Posterior cingulate gyrus (tissue), 11 donors: ENCODE measurements around the gene SEPTIN8.
A peak's percentile ranks its signal among the peaks of the same experiment; 100 is the strongest.
"Not testable (repeated sequence)": the region's sequence is repeated elsewhere in the genome, so short reads cannot be mapped to it uniquely, and the experiment has no call there.

Source experiments
- DNase-seq, 10 donors: peaks; one replicate each; pipeline versions ENCODE4 v3.0.0 to v3.0.0-alpha.2; 2020 to 2021; ENCODE audit warnings: mixed read lengths in 3 of 10
- intact Hi-C: fragments of 100-400 bp; cut with DNase I; formaldehyde crosslinking; loops from one replicate; pipeline ENCODE4 v1.15.1; 2023

Gene SEPTIN8

GRCh38 chr5:132813599-132814502 lies 36.8 kb upstream of the SEPTIN8 start:
- intact Hi-C loops, result loop anchor here (5.0 kb wide), 1 partner anchor 37 kb away; the partner anchor contains the start of gene SEPTIN8

DNA sequence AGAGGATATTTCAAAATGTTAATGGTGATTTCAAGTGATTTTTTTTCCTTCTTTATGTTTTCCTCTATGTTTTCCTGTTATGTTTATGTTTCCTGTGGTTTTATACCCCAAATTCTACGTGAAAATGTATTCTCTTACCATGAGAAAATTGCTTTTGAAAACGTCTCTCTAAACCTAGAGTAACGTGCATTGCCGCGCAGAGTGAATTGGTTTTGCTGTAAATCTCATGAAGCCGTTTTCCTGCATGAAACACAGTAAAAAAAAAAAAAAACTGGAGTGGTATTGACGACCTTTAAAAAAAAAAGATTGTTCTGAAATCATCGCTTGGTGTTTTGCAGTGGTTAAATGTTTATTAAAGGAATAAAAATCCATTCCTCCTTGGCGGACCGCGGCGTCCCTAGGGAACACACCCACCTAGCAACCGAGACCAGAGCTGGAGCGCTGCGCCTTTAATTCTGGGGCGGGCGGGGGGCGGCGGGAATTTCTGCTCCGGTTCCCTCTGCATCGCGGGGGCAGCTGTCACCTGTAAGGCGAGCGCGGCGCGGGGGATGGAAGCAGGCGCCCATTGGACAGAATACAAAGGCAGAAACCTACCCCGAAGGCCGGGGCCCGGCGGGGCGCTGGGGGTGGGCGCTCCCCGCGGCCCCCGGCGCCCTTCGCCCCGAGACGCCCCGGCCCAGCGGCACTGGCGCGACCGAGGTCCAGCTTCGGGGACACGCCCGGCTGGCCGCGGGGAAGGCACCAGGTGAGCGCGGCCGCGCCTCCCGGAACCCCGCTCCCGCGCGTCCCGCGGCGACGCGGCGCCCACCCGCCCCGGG lies 36.0 kb upstream of the SEPTIN8 start, which contains the start of gene SOWAHA:
TSS of gene SOWAHA (plus strand) at position 522 of the 818 bp plus-strand sequence. CDS start 320 bp downstream, outside the sequence.
- DNase-seq, result peak in 9 of 10 donors; percentile 68 to 93 (median 80)
- intact Hi-C loops, result loop anchor here (5.0 kb wide), 1 partner anchor 36 kb away; the partner anchor contains the start of gene SEPTIN8

More at GRCh38 chr5:132813599-132814502, 36.8 kb upstream of the SEPTIN8 start:
- peak in 7 of 10 donors; percentile 48 to 95 (median 81) for DNase-seq

DNA sequence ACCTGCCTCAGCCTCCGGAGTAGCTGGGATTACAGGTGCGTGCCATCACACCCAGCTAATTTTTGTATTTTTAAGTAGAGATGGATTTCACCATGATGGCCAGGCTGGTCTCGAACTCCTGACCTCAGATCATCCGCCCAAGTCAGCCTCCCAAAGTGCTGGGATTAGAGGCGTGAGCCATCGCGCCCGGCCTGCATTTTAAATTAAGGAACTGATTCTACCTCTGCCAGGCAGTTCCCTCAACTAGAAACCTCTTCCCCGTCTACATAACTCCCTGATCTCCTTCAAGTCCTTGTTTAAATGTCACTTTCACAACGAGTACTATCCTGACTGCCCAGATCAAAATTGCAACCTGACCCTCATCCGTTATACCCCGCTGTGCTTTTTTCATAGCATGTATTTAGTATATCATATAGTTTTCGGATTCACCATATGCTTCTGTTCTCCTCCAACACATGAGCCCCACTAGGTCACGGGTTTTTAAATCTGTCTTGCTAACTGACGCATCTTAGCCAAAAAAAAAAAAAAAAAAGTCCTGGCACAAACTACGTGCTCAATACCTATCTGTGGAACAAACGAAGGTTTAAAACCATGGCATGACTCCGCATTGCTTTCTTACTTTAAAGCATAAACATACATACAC lies 35.2 kb upstream of the SEPTIN8 start:
- DNase-seq, result peak in 1 of 10 donors; percentile 64
- intact Hi-C loops, result loop anchor here (5.0 kb wide), 1 partner anchor 35 kb away; the partner anchor contains the start of gene SEPTIN8

DNA sequence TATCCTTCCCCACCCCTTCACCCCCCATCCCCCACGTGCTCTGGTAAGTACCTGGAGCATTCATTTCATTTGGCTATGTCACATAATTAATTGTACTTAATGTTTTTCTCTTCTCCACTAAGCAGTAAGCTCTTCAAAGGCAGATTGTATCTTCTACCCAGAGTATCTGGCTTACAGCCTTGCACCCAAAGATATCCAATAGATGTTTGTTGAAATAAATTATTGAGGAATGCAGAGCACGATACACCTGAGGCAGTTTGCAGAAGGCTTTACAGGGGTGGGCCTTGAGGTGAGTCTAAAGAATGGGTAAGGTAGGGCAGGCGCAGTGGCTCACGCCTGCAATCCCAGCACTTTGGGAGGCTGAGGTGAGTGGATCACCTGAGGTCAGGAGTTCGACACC lies 33.6 kb upstream of the SEPTIN8 start:
- no peak for DNase-seq

GRCh38 chr5:132808866-132809265 lies 31.8 kb upstream of the SEPTIN8 start:
- intact Hi-C loops, result no loop called here

More for the DNA sequence above, 33.6 kb upstream of the SEPTIN8 start:
- intact Hi-C loops, result loop anchor here (5.0 kb wide), 1 partner anchor 33 kb away; the partner anchor contains the start of gene SEPTIN8

DNA sequence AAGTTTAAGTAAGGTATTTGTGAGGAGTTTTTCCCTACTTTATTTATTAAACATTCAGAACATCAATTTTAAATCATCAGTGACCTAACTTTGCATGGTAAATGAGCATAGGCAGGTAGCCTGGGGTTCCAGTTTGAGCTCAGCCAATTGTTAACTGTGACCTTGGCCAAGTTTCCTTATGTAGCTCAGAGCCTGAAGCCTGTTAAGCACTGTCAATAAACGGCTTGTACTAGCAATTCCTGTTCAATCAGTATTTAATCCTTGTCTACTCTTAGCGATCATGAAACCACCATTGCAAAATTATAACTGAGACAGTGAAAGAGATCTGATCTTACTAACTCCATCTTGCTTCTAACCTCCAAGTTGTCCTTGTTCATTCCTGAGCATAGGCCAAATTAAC lies 31.4 kb upstream of the SEPTIN8 start:
- no peak for DNase-seq
- intact Hi-C loops, result no loop called here

More at GRCh38 chr5:132808866-132809265, 31.8 kb upstream of the SEPTIN8 start:
- no peak for DNase-seq

DNA sequence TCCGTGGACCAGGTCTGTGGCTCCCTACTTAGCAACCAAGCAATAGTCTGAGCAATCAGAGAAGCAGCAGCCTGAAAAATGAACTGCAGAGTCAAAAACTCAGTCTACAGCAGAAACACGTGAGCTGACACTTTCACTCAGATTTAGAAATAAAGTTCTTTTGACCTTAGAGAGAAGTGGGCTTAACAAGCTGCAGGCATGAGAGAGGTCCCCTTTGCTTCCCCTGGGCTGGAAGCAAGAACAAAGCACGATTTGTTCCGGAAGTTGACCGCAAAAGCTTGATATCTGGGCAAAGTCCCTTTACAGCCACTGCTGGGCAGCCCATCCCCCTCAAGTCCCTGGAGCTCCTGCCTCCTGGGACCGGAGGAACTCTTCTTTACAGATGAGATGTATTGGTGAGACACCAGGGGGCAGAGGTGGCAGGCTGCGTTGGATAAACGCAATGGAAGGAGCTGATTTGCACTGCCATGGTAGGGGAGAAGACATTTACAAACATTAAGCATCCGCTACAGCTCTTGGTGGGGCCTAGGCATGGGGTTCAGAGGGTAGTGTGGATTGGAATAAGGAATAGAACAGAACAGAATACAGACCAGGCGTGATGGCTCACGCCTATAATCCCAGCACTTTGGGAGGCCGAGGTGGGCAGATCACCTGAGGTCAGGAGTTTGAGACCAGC lies 30.3 kb upstream of the SEPTIN8 start:
- intact Hi-C loops, result no loop called here
- DNase-seq, result peak in 4 of 10 donors; percentile 54 to 92 (median 62)

- intact Hi-C loops, result not testable (repeated sequence)
- peak in 1 of 10 donors; percentile 55 for DNase-seq
These were observed 29.7 kb upstream of the SEPTIN8 start for GRCh38 chr5:132806804-132807162.

- DNase-seq, intact Hi-C loops: not testable (repeated sequence)
These were observed 28.8 kb upstream of the SEPTIN8 start for GRCh38 chr5:132805872-132806271.

- DNase-seq, intact Hi-C loops: not testable (repeated sequence)
These were observed 27.2 kb upstream of the SEPTIN8 start for GRCh38 chr5:132804219-132804618.

DNA sequence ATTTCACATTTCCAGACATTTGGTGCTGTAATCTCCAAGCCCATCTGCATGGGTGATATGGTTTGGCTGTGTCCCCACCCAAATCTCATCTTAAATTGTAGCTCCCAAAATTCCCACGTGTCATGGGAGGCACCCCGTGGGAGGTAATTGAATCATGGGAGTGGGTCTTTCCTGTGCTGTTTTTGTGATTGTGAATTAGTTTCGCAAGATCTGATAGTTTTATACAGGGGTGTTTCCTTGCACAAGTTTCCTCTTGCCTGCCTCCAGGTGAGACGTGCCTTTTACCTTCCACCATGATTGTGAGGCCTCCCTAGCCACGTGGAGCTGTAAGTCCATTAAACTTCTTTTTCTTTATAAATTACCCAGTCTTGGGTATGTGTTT lies 25.6 kb upstream of the SEPTIN8 start:
- intact Hi-C loops, DNase-seq: not testable (repeated sequence)

- intact Hi-C loops, result no loop called here
- peak in 1 of 10 donors; percentile 68 for DNase-seq
These were observed 25.1 kb upstream of the SEPTIN8 start for GRCh38 chr5:132802044-132802684.

DNA sequence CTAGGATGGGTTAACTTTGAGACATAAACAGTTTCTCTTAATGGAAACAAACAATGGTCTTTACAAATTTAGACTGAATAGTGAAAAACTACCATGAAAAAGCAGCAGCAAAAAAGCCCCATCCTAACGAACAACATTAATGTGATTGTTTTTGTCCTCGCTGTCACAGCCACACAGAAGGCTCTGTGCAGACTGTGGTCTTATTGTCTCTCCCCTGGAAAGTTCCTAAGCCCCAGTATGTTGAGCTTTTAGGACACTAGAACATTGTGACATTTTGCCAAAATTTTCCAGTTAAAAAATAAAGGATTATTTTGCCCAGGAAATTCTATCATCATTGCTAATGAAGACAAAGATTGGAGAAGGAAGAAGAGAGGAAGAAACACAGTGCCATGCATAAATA lies 23.5 kb upstream of the SEPTIN8 start:
- intact Hi-C loops, result no loop called here
- peak in 2 of 10 donors; percentile 41 to 81 for DNase-seq

DNA sequence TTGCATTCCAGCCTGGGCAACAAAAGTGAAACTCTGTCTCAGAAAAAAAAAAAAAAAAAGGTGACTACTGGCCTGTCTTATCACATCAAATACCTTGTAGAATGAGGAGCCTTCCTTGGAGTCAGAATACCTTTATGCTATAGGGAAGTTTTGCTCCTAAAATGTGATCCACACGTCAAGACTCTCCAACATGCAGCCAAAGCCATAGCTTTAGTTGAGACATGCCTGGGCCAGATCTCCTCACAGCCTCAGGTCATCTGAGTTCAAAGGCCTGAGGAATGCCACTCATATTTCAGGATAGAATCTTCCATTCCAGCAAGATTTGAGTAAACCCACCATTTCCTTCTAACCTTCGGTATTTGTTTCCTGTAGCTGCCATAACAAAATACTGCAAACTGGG lies 22.4 kb upstream of the SEPTIN8 start:
- no peak for DNase-seq
- intact Hi-C loops, result no loop called here

- DNase-seq, result peak in 2 of 10 donors; percentile 63 to 90
- intact Hi-C loops, result no loop called here
These were observed 20.6 kb upstream of the SEPTIN8 start for GRCh38 chr5:132797651-132798050.

- intact Hi-C loops, result no loop called here
- no peak for DNase-seq
These were observed 14.0 kb upstream of the SEPTIN8 start for GRCh38 chr5:132791026-132791425.

DNA sequence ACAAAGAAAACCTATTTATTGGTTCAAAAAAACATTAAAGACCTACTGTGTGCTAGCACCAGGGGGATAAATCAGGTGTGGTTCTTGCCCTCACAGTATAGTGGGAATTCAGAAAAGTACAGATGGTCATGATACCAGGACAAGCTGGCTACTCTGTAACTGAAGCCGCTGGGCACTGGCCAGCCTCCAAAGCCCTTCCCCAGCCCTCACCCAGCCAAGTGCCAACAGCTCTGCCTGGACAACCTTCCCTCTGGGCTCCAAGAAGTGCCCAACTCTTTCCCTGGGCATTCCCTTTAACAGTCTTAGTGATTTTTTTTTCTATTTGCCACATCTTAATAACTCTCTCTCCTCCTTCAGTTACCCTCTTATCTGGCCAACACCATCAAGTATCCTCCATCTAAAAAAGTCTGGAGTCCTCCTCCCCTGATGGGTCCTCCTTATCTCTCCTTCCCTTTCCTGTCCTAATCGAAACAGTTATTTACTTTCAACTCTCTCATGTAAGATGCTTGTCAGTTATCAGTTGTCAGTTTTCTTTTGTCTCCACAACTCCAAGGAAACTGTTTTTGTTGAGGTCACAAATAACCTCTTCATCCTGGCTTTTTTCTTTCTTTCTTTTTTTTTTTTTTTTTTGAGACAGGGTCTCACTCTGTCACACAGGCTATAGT lies 13.3 kb upstream of the SEPTIN8 start:
- intact Hi-C loops, result no loop called here

More for the DNA sequence above, 13.3 kb upstream of the SEPTIN8 start:
- DNase-seq, result peak in 4 of 10 donors; percentile 40 to 83 (median 72)
